HepG2 (cell line): ENCODE measurements around the gene LILRB3. TPM values are rescaled to one million over a fixed set of nuclear protein-coding genes. Genes with fewer than 3 reads are reported as not detected.

Experiments used
- MBNL3 ChIP-seq: fragments of 250-450 bp; sonication (Bioruptor Pico); conservative IDR thresholded peaks from 2 replicates; pipeline ENCODE4 v1.8.0; 2022; ENCODE audit warnings: mild to moderate bottlenecking, inconsistent platforms
- MXD4 ChIP-seq: IDR thresholded peaks from 2 replicates; pipeline ENCODE4 v1.6.1; 2016; ENCODE audit warnings: mild to moderate bottlenecking, missing biosample characterization, missing genetic modification reagents
- NFYB ChIP-seq: sonication (generic); formaldehyde crosslinking; IDR thresholded peaks from 2 replicates; pipeline ENCODE4 v1.4.0; 2020; ENCODE audit warnings: missing genetic modification reagents
- POGZ ChIP-seq: sonication (generic); formaldehyde crosslinking; IDR thresholded peaks from 2 replicates; pipeline ENCODE4 v1.4.0; 2020; ENCODE audit warnings: mild to moderate bottlenecking, missing genetic modification reagents
- POLR2A ChIP-seq, 2 experiments: IDR thresholded peaks; 2 replicates each; pipeline ENCODE4 v1.6.1; 2011; ENCODE audit warnings: low read depth in 2 of 2, low read length in 2 of 2, mild to moderate bottlenecking in 1 of 2, moderate library complexity in 1 of 2; ENCODE audit not compliant: insufficient read depth in 1 of 2
- SRF ChIP-seq: IDR thresholded peaks from 2 replicates; pipeline ENCODE4 v1.6.1; 2011; ENCODE audit warnings: mild to moderate bottlenecking, low read depth, low read length, moderate library complexity
- ZFP36 ChIP-seq: fragments of 150-350 bp; IDR thresholded peaks from 2 replicates; pipeline ENCODE4 v1.6.1; 2018; ENCODE audit warnings: borderline replicate concordance, low read length, low read depth; ENCODE audit not compliant: partially characterized antibody
- ZNF180 ChIP-seq: sonication (generic); formaldehyde crosslinking; IDR thresholded peaks from 2 replicates; pipeline ENCODE4 v1.4.0; 2020; ENCODE audit warnings: low read depth, missing genetic modification reagents, borderline replicate concordance
- ZNF256 ChIP-seq: sonication (generic); formaldehyde crosslinking; conservative IDR thresholded peaks from 2 replicates; pipeline ENCODE4 v1.4.0; 2020; ENCODE audit warnings: missing genetic modification reagents
- ZNF546 ChIP-seq: sonication (generic); formaldehyde crosslinking; conservative IDR thresholded peaks from 2 replicates; pipeline ENCODE4 v1.8.1; 2023; ENCODE audit warnings: mild to moderate bottlenecking, missing genetic modification reagents
- ZNF562 ChIP-seq: sonication (generic); formaldehyde crosslinking; IDR thresholded peaks from 2 replicates; pipeline ENCODE4 v1.8.0; 2022; ENCODE audit warnings: missing genetic modification reagents, borderline replicate concordance
- ZNF567 ChIP-seq: sonication (generic); formaldehyde crosslinking; IDR thresholded peaks from 2 replicates; pipeline ENCODE4 v1.8.1; 2023; ENCODE audit warnings: mild to moderate bottlenecking, missing genetic modification reagents, borderline replicate concordance
- ZNF589 ChIP-seq: sonication (generic); formaldehyde crosslinking; conservative IDR thresholded peaks from 2 replicates; pipeline ENCODE4 v1.8.0; 2022; ENCODE audit warnings: mild to moderate bottlenecking, moderate library complexity, missing genetic modification reagents
- ZNF773 ChIP-seq: sonication (generic); formaldehyde crosslinking; IDR thresholded peaks from 2 replicates; pipeline ENCODE4 v1.4.0; 2020; ENCODE audit warnings: missing genetic modification reagents, borderline replicate concordance
- polyA plus RNA-seq, 8 experiments: library from polyadenylated mRNA; depleted of rRNA in 3 of 8; stranded (reverse) in 7 of 8; unstranded in 1 of 8; fragments of >200 nt; fragmentation: Illumina TruSeq in 4 of 8; extraction: Trizol in 4 of 8; gene quantifications; 2 replicates each; pipeline versions ENCODE4 v1.2.1 to v1.2.3, GENCODE V29; 2011 to 2016; ENCODE audit warnings: low read depth in 4 of 8, missing spikeins in 1 of 8, mixed read lengths in 1 of 8; ENCODE audit not compliant: insufficient read depth in 1 of 8
- total RNA-seq, 5 experiments: library from RNA; depleted of rRNA; stranded (reverse); fragments of >200 nt; fragmentation: Illumina TruSeq; extraction: Trizol; gene quantifications; 2 replicates each; pipeline ENCODE4 v1.2.3, GENCODE V29; 2016; ENCODE audit warnings: low read depth in 1 of 5
- TF ChIP-seq, protein P1 (sequence below): sonication (generic); formaldehyde crosslinking; IDR thresholded peaks from 2 replicates; pipeline ENCODE4 v1.4.0; 2020; ENCODE audit warnings: missing genetic modification reagents
- TF ChIP-seq, protein P2 (sequence below): sonication (generic); formaldehyde crosslinking; IDR thresholded peaks from 2 replicates; pipeline ENCODE4 v1.5.0; 2020; ENCODE audit warnings: missing genetic modification reagents
- TF ChIP-seq, protein P3 (sequence below): sonication (generic); IDR thresholded peaks from 2 replicates; pipeline ENCODE4 v1.6.1; 2016; ENCODE audit warnings: low read depth, borderline replicate concordance
- TF ChIP-seq, protein P4 (sequence below): sonication (generic); formaldehyde crosslinking; IDR thresholded peaks from 2 replicates; pipeline ENCODE4 v1.4.0; 2020; ENCODE audit warnings: missing genetic modification reagents, mild to moderate bottlenecking, borderline replicate concordance
- TF ChIP-seq, protein P5 (sequence below): sonication (generic); formaldehyde crosslinking; IDR thresholded peaks from 2 replicates; pipeline ENCODE4 v1.5.0; 2020; ENCODE audit warnings: mild to moderate bottlenecking, missing genetic modification reagents
- TF ChIP-seq, protein P6 (sequence below): IDR thresholded peaks from 2 replicates; pipeline ENCODE4 v1.6.1; 2016; ENCODE audit warnings: missing genetic modification reagents, missing compliant biosample characterization
- TF ChIP-seq, protein P7 (sequence below): sonication (generic); formaldehyde crosslinking; IDR thresholded peaks from 2 replicates; pipeline ENCODE4 v1.8.1; 2023; ENCODE audit warnings: missing genetic modification reagents, inconsistent platforms, borderline replicate concordance

LILRB3 gene
- total and polyA plus RNA-seq, 2 of the 13 experiments (the other 11 are each of a cell fraction or from before 2014, with no cell fraction given), result 0.22 TPM; not detected in 1

DNA sequence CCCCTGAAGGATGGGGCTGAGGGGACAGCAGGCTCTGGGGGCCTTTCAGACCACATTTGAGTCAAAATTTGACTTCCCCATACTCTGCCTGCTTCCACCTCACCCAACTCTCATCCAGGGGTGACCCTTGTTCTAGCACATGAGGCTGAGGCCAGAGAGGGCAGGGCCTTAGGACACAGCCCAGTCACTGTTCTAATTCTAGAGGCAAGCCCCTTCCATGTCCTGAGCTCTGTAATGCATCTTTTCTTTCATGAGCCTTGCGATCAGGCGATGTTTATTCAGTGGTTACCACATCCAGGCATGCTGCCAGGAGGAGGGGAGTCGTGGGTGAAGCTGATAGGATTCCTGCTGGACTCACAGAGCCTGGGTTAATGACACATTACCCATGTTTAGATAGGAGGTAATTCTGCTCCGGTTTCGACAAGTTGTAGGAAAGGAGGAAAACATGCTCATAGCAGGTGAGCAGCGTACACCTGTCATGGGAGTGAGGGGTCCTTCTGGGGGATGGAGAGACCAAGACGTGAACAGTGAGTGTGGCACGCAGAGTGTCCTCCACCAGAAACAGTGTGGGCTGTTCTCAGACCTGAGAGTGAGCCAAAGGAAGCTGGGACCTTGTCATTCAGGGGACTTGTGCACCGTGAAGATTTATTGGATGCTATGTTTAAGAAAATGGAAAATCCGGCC is 12.9 kb downstream of the LILRB3 start (continued):
- TF ChIP-seq ZFP36, result no peak
- TF ChIP-seq ZNF180 (CRISPR knock-in tag), result no peak
- TF ChIP-seq ZNF589 (CRISPR knock-in tag), result 0 out of 2 replicates have a peak, but pooled peaks have one; percentile 70
- no peak for TF ChIP-seq ZNF256 (CRISPR knock-in tag)
- no peak for TF ChIP-seq MBNL3 (CRISPR knock-in tag)
- no peak for TF ChIP-seq POGZ (CRISPR knock-in tag)
- TF ChIP-seq ZNF546 (CRISPR knock-in tag), result no peak
- TF ChIP-seq, protein P1, sequence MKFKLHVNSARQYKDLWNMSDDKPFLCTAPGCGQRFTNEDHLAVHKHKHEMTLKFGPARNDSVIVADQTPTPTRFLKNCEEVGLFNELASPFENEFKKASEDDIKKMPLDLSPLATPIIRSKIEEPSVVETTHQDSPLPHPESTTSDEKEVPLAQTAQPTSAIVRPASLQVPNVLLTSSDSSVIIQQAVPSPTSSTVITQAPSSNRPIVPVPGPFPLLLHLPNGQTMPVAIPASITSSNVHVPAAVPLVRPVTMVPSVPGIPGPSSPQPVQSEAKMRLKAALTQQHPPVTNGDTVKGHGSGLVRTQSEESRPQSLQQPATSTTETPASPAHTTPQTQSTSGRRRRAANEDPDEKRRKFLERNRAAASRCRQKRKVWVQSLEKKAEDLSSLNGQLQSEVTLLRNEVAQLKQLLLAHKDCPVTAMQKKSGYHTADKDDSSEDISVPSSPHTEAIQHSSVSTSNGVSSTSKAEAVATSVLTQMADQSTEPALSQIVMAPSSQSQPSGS, result peak; percentile 66; the same call in 1 of the 2 replicates
- peak; percentile 39; the same call in 1 of the 2 replicates for TF ChIP-seq MXD4 (CRISPR knock-in tag)
- TF ChIP-seq, protein P2, sequence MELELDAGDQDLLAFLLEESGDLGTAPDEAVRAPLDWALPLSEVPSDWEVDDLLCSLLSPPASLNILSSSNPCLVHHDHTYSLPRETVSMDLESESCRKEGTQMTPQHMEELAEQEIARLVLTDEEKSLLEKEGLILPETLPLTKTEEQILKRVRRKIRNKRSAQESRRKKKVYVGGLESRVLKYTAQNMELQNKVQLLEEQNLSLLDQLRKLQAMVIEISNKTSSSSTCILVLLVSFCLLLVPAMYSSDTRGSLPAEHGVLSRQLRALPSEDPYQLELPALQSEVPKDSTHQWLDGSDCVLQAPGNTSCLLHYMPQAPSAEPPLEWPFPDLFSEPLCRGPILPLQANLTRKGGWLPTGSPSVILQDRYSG (CRISPR knock-in tag), result no peak
- TF ChIP-seq, protein P3, sequence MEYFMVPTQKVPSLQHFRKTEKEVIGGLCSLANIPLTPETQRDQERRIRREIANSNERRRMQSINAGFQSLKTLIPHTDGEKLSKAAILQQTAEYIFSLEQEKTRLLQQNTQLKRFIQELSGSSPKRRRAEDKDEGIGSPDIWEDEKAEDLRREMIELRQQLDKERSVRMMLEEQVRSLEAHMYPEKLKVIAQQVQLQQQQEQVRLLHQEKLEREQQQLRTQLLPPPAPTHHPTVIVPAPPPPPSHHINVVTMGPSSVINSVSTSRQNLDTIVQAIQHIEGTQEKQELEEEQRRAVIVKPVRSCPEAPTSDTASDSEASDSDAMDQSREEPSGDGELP, result peak; percentile 66; the same call in 1 of the 2 replicates
- peak; percentile 39; the same call in 1 of the 2 replicates for TF ChIP-seq NFYB (CRISPR knock-in tag)
- no peak for TF ChIP-seq ZNF562
- TF ChIP-seq, protein P4, sequence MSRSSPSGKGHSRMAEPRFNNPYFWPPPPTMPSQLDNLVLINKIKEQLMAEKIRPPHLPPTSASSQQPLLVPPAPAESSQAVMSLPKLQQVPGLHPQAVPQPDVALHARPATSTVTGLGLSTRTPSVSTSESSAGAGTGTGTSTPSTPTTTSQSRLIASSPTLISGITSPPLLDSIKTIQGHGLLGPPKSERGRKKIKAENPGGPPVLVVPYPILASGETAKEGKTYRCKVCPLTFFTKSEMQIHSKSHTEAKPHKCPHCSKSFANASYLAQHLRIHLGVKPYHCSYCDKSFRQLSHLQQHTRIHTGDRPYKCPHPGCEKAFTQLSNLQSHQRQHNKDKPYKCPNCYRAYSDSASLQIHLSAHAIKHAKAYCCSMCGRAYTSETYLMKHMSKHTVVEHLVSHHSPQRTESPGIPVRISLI (CRISPR knock-in tag), result no peak
- TF ChIP-seq POLR2A (IDR thresholded peaks at IDR 0.05; ENCODE audit: insufficient read depth in 1 of 2, low read depth in 2 of 2, low read length in 2 of 2), result peak; percentile 16 to 52; a peak in 3 of 4 replicates
- TF ChIP-seq, protein P5, sequence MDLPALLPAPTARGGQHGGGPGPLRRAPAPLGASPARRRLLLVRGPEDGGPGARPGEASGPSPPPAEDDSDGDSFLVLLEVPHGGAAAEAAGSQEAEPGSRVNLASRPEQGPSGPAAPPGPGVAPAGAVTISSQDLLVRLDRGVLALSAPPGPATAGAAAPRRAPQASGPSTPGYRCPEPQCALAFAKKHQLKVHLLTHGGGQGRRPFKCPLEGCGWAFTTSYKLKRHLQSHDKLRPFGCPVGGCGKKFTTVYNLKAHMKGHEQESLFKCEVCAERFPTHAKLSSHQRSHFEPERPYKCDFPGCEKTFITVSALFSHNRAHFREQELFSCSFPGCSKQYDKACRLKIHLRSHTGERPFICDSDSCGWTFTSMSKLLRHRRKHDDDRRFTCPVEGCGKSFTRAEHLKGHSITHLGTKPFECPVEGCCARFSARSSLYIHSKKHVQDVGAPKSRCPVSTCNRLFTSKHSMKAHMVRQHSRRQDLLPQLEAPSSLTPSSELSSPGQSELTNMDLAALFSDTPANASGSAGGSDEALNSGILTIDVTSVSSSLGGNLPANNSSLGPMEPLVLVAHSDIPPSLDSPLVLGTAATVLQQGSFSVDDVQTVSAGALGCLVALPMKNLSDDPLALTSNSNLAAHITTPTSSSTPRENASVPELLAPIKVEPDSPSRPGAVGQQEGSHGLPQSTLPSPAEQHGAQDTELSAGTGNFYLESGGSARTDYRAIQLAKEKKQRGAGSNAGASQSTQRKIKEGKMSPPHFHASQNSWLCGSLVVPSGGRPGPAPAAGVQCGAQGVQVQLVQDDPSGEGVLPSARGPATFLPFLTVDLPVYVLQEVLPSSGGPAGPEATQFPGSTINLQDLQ, result no peak
- no peak for TF ChIP-seq SRF
- TF ChIP-seq, protein P6, sequence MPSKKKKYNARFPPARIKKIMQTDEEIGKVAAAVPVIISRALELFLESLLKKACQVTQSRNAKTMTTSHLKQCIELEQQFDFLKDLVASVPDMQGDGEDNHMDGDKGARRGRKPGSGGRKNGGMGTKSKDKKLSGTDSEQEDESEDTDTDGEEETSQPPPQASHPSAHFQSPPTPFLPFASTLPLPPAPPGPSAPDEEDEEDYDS (CRISPR knock-in tag), result peak; percentile 50; the same call in 1 of the 2 replicates
- TF ChIP-seq ZNF773, result no peak
- TF ChIP-seq, protein P7, sequence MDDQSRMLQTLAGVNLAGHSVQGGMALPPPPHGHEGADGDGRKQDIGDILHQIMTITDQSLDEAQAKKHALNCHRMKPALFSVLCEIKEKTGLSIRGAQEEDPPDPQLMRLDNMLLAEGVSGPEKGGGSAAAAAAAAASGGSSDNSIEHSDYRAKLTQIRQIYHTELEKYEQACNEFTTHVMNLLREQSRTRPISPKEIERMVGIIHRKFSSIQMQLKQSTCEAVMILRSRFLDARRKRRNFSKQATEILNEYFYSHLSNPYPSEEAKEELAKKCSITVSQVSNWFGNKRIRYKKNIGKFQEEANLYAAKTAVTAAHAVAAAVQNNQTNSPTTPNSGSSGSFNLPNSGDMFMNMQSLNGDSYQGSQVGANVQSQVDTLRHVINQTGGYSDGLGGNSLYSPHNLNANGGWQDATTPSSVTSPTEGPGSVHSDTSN, result no peak
- TF ChIP-seq ZNF567 (CRISPR knock-in tag), result no peak
